SKM-1 treated with dmso at 0.1 percent for 144 hours (cell line): ENCODE measurements around the gene SCARB1.

ENCODE experiments used
- DNase-seq: peaks from one replicate; lab custom pipeline; 2025; ENCODE audit not compliant: unreplicated experiment; lab: John Stamatoyannopoulos, UW

SCARB1 gene

DNA sequence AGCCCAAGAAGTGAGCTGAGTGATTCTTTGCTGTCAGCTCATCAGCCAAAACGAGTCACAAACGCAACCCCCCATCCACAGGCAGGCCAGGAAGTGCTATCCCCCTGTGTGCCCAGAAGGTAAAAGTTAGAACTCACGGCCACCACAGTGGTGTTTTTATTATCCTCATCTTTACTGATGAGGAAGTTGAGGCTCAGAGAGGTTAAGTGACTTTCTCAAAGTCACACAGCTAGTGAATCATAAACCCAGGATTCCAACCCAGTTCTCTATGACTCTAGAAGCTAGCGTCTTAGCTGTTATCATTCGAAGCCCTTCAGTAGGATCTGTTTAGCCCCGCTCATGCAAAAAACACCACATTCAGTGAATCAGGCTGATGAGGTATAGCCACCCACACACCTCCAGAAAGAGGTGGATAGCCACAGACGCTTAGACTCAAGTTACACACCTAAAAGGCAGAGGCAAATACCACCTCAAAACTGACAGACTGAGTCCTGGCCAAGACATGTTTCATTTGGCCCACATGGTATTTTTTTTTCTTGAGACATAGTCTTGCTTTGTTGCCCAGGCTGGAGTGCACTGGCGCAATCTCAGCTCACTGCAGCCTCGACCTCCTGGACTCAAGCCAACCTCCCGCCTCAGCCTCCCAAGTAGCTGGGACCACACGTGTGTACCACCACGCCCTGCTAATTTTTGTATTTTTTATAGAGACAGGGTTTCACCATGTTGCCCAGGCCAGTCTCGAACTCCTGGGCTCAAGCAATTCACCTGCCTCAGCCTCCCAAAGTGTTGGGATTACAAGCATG, 100.7 kb downstream of the SCARB1 start:
- no peak for DNase-seq

- DNase-seq = no peak
Measured at GRCh38 chr12:124762384-124762783, 101.3 kb downstream of the SCARB1 start.

DNA sequence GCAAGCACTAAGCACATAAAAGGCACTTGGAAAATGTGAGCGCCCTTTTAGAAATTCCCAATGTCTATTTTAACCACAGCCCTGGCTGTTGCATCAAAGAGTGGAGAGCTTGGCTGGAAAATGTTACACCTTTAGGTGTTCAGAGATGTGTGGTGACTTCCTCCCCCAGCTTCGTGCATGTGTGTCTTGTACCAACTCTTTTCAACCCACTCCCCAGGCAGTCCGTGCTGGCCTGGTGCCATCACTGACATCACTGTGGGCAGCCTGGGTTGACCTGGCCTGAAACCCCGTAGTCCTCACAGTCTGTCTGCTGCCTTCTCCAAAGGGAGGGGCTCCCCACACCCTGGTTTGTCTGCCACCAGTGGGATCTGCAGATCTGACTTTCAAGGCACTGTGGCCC, 101.8 kb downstream of the SCARB1 start:
- DNase-seq = no peak

DNA sequence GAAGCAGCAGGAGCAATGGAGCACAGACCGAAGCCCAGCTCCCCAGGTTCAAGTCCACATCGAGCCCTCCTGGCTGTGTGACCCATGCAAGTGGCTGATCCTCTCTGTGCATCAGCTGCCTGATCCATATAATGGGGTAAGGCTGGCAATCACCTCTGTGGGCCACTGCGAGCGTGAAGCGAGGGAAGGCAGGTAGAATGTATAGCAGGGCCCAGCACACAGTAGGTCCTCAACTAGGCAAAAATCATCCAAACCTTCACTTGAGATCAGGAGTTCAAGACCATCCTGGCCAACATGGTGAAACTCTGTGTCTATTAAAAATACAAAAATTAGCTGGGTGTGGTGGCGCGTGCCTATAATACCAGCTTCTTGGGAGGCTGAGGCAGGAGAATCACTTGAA, 102.6 kb downstream of the SCARB1 start:
- DNase-seq = no peak

GRCh38 chr12:124760560-124760959, 103.1 kb downstream of the SCARB1 start:
- DNase-seq = no peak

- no peak for DNase-seq
Measured at GRCh38 chr12:124759841-124760503, 103.7 kb downstream of the SCARB1 start.

DNA sequence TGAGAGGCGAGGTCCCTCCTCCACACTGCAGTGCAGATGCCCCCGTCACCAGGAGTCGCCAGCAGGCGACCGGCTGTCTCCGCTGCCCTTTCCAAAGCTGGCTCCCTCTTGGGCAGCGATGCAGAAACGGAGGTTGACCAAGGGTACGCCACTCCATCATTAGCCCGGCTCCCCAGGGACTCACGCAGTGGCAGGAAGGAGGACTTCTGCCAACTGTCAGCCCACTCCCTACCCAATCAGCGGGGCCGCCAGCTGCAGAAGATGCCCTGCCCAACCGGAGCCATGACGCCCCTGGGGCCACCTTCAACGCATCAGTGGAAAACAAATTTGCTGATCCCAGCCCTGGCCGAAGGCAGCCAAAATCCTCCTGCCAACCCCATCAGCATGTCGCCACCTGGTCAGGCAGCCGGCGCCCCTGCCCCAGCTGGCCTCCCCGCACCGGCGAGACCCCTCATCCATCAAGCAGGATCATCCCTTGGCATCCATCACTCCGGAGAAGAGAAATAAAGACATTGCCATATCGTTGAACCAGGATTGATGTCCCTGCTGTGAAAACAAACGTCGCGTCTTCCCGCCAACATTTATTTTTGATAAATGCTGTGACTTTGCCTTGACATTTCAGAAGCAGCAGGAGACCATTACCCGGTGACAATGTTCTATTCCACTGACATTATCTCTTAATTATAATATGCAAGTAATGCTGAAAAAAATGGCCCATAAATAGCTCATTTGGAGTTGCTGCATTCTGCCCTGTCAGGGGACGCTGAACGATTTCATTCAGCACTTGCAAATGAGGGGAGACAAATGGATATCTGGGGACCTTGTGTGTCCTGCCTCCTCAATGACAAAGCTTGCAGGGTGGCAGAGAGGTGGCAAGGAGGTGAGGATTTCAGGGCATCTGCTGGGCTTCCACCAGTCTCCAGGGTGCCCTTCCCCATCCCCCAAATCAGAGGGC, 105.1 kb downstream of the SCARB1 start:
- no peak for DNase-seq

GRCh38 chr12:124757329-124757728, 106.3 kb downstream of the SCARB1 start:
- DNase-seq = no peak

DNA sequence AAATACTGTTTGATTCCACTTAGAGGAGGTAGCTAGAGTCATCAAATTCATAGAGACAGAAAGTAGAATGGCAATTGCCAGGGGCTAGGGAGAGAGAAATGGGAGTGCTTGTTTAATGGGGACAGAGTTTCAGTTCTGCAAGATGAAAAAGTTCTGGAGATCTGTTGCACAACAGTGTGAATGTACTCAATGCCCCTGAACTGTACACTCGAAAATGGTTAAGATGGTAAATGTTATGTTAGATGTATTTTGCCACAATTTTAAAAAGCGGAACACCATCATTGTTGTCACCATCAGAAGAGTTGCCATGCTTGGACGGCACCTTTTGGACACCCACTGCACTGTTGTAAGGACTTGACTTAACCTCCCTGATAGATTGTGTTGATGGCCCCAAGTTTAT, 106.9 kb downstream of the SCARB1 start:
- DNase-seq = no peak

DNA sequence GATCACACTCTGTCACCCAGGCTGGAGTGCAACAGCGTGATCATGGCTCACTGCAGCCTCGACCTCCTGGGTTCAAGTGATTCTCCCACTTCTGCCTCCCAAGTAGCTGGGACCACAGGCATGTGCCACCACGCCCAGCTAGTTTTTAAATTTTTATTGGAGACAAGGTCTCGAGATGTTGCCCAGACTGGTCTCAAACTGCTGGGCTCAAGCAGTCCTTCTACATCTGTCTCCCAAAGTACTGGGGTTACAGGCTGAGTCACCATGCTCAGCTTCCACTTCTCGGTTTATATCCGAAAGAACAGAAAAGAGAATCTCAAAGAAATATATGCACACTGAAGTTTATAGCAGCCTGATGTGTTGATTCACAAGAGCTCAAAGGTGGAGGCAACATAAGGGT, 107.5 kb downstream of the SCARB1 start:
- DNase-seq = no peak

- DNase-seq = no peak
Measured at GRCh38 chr12:124755801-124756148, 107.9 kb downstream of the SCARB1 start.

DNA sequence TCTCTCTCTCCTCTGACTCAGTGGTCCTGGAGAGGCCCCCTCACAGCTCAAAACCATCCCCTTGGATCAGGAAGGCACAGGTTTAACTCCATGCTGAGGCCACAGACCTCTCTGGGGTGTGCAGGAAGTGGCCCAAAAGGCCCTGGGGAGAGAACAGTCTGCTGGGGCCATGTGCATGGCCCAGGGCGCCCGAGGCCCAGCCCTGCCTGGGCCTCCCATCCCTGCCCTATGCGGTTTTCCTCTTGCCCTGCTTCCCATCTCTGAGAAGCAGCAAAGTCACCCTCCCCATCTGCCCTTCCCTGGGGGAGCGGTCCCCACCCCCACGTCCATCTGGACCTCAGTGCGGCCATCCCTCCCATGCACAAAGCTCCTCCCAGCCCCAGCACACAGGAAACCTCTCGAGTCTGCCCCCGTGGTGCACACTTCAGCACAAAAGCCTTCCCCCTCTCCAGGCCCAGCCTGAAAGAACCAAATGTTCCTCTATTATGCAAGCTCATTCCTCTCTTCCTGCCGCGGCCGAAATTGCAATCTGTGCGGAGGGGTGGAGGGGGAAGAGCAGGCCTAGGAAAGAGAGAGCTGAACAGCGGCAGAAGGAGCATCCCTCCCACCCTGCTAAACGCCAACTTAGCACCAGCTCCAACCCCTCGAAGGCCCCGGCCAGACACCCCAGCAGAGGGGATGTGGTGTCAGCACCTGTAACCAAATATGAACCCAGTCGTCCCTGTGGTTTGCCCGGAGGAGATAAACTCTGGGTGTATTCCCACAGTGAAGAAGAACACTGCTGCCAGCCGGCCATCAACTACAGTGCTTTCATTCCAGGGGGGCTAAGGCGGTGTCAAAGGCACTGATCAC, 108.5 kb downstream of the SCARB1 start:
- DNase-seq = peak; percentile 84

DNA sequence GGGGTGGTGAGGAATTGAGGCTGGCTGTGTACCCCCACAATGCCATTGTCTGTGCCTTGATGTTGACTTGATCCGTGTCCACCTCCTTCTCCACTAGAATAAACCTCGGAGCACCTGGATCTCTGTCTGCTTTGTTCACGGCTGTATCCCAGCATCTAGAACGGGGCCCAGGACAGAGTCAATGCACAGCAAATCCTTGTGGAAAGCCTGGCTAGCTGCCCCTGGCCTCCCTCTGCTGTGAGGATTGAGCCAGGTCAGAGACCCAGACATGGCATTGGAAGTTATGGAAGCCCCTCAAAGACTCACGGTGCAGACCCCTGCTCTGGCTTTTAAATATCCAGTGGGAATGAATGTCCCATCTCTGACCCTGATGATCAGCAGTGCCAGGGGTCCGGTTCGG, 109.2 kb downstream of the SCARB1 start:
- no peak for DNase-seq

- DNase-seq = no peak
Measured at GRCh38 chr12:124753993-124754392, 109.7 kb downstream of the SCARB1 start.

- no peak for DNase-seq
Measured at GRCh38 chr12:124753228-124753591, 110.5 kb downstream of the SCARB1 start.

- no peak for DNase-seq
Measured at GRCh38 chr12:124752437-124753227, 111.0 kb downstream of the SCARB1 start.

DNA sequence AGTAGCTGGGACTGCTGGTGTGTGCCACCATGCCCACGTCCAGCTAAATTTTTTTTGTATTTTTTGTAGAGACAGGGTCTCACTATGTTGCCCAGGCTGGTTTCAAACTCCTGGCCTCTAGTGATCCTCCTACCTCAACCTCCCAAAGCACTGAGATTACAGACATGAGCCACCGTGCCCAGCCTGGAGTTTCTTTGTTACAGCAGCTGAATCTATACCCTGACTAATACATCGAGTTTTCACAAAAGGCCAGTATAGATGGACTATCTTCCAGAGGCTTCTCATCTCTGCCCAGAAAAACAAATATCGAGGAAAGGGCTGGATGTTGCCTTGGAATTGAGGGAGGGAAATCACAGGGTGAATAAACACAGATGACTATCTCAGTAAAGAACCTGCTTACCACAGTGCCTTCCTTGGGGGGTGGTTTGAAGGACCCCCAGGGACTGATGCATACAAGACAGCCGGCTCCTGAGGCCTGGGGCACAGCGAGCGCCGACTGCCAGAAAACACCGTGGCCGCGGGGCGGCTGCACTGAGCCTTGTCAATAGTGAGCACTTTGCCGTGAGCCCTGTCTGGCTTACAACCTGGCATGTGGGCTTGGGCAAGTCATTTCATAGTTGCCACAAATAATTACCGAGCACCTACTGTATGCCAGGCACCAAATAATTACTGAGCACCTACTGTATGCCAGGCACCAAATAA, 111.9 kb downstream of the SCARB1 start:
- DNase-seq = no peak

DNA sequence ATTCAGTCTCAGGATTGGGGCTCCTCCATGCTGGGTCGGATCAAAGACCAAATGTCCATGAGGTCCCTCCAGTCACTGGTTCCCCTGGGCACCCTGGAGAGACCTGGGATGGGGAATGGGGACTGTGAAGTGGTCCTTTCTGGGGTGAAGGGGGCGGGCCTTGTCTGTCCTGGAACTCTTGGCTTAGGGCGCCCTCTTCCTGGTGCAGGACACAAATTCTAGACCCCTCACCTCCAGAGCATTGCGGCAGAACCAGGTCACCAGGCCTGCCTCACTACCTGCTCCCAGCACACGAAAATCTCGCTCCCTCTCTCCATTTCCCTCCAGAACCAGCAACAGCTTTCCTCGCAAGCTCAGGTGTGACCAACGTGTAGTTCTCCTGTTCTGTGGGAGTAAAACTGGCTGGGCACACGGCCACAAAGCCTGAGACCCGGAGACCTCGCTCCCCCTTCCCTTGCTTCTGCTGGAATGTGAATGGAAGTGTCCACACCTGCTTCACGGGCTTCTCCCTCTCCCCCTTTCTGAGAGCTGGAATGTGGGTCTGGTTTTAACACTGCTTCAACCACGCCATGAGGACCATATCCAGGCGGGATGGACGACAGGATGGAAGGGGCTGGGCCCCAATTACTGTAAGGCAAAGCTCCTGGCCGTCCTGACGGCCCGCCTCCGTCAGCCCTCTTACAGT, 112.7 kb downstream of the SCARB1 start:
- no peak for DNase-seq

DNA sequence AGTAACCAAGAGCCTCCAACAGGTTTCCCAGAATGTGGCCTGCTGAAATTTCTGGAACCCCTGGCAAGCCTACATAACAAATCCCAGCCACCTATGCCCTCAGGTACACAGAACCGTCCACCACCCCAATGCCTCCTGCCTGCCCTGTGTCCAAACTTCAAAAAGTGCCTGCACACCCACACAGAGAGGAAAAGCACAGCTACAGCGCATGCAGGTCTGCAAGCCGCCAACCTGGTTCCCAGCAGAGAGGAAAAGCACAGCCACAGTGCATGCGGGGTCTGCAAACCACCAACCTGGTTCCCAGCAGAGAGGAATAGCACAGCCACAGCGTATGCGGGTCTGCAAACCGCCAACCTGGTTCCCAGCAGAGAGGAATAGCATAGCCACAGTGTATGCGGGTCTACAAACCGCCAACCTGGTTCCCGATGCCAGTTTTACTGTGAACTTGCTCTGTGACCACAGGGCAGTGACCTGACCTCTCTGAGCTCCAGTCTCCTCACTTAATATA, 113.5 kb downstream of the SCARB1 start:
- DNase-seq = no peak
